Measurements from ENCODE around the gene BCAS3. TPM values are rescaled to one million over a fixed set of nuclear protein-coding genes. Genes with fewer than 3 reads are reported as not detected.

BCAS3 gene
- total RNA-seq, 2 experiments from 2014 or later = 20.1 to 31.8 TPM

- Mint-ChIP-seq H3K4me3 (peak overlapping the region; percentile 88), H3K36me3 (ENCODE audit: low read depth) (no peaks in the 10 kb centered on the region), H3K4me1 (ENCODE audit: low read depth) (peaks cover 33% of the 10 kb centered on the region), H3K27ac (no peak overlapping the region), H3K9me3 (no peaks in the 10 kb centered on the region), H3K27me3 (peaks cover 59% of the 10 kb centered on the region)
- Histone ChIP-seq H3K27me3 (ENCODE audit: control insufficient read depth in 1 of 2, insufficient read depth in 2 of 2, low read length in 2 of 2) (peaks cover 59 to 64% of the 10 kb centered on the region in 2 experiments), H3K4me3 (ENCODE audit: low read length) (peak overlapping the region; percentile 30), H3K4me1 (ENCODE audit: insufficient read depth, low read length) (peaks cover 71% of the 10 kb centered on the region), H3K36me3 (ENCODE audit: insufficient read depth, low read length) (no peaks in the 10 kb centered on the region), H3K9me3 (ENCODE audit: control insufficient read depth in 1 of 2, insufficient read depth in 1 of 2, low read length in 2 of 2) (peaks cover 0 to 37% of the 10 kb centered on the region in 2 experiments), H3K27ac (ENCODE audit: low read depth in 1 of 2, low read length in 2 of 2) (no peak overlapping the region)
- POLR2A ChIA-PET = no interaction called here
- CTCF ChIA-PET = interaction anchor here (1.2 kb wide), 1 partner anchor 427 kb away, joined by 4 read pairs; no protein-coding TSS in a partner anchor
- ATAC-seq (ENCODE audit: poor library complexity) = no peak
- intact Hi-C loops (cut with DNase I, micrococcal nuclease) = loop anchor here (5.0 to 10.0 kb wide), 6 partner anchors 275 to 687 kb away; partner anchors contain the start of genes INTS2 (in 1 of the 2) and MED13 (in 1 of the 2)
- DNase-seq = peak in 5 of 14 experiments; percentile 38 to 74 (median 45)
- TF ChIP-seq CTCF (IDR thresholded peaks at IDR 0.05) = peak; percentile 21
Measured at GRCh38 chr17:61409301-61410112, 731.9 kb downstream of the BCAS3 start.

GRCh38 chr17:61410141-61411010 lies 732.7 kb downstream of the BCAS3 start:
- H3K4me1 ChIP-seq (ENCODE audit: insufficient read depth, low read length) = peaks cover 63% of the 10 kb centered on the region
- intact Hi-C loops (cut with DNase I, micrococcal nuclease) = loop anchor here (5.0 to 10.0 kb wide), 4 partner anchors 427 to 688 kb away; partner anchors contain the start of genes INTS2 (in 1 of the 2) and MED13 (in 1 of the 2)
- DNase-seq (peak; percentile 51 to 88 (median 70)), ATAC-seq (ENCODE audit: poor library complexity) (peak; percentile 58)
- POLR2A ChIA-PET = no interaction called here
- peaks cover 29% of the 10 kb centered on the region for H3K4me1 Mint-ChIP-seq (ENCODE audit: low read depth)
- CTCF ChIA-PET = no interaction called here
- peaks cover 59% of the 10 kb centered on the region for H3K27me3 Mint-ChIP-seq
- no peaks in the 10 kb centered on the region for H3K36me3 Mint-ChIP-seq (ENCODE audit: low read depth)
- H3K27me3 ChIP-seq (ENCODE audit: control insufficient read depth in 1 of 2, insufficient read depth in 2 of 2, low read length in 2 of 2) = peaks cover 53 to 55% of the 10 kb centered on the region in 2 experiments
- H3K9me3 Mint-ChIP-seq = no peaks in the 10 kb centered on the region
- no peak overlapping the region for H3K27ac Mint-ChIP-seq
- TF ChIP-seq CTCF (IDR thresholded peaks at IDR 0.05) = no peak
- no peak overlapping the region for H3K27ac ChIP-seq (ENCODE audit: low read depth in 1 of 2, low read length in 2 of 2)
- no peaks in the 10 kb centered on the region for H3K36me3 ChIP-seq (ENCODE audit: insufficient read depth, low read length)
- H3K4me3 ChIP-seq (ENCODE audit: low read length) = peak overlapping the region; percentile 66
- H3K4me3 Mint-ChIP-seq = peak overlapping the region; percentile 88
- H3K9me3 ChIP-seq (ENCODE audit: control insufficient read depth in 1 of 2, insufficient read depth in 1 of 2, low read length in 2 of 2) = peaks cover 0 to 32% of the 10 kb centered on the region in 2 experiments

GRCh38 chr17:61411011-61411260 lies 733.3 kb downstream of the BCAS3 start:
- H3K9me3 Mint-ChIP-seq = no peaks in the 10 kb centered on the region
- peaks cover 57% of the 10 kb centered on the region for H3K4me1 ChIP-seq (ENCODE audit: insufficient read depth, low read length)
- H3K27me3 ChIP-seq (ENCODE audit: control insufficient read depth in 1 of 2, insufficient read depth in 2 of 2, low read length in 2 of 2) = peaks cover 48 to 49% of the 10 kb centered on the region in 2 experiments
- H3K4me1 Mint-ChIP-seq (ENCODE audit: low read depth) = peaks cover 29% of the 10 kb centered on the region
- CTCF ChIA-PET = no interaction called here
- ATAC-seq (ENCODE audit: poor library complexity) (no peak), DNase-seq (no peak)
- no peak overlapping the region for H3K27ac ChIP-seq (ENCODE audit: low read depth in 1 of 2, low read length in 2 of 2)
- H3K36me3 Mint-ChIP-seq (ENCODE audit: low read depth) = no peaks in the 10 kb centered on the region
- H3K4me3 ChIP-seq (ENCODE audit: low read length) = peak overlapping the region; percentile 66
- POLR2A ChIA-PET = no interaction called here
- peak; percentile 50 for TF ChIP-seq CTCF (IDR thresholded peaks at IDR 0.05)
- peaks cover 0 to 32% of the 10 kb centered on the region in 2 experiments for H3K9me3 ChIP-seq (ENCODE audit: control insufficient read depth in 1 of 2, insufficient read depth in 1 of 2, low read length in 2 of 2)
- H3K4me3 Mint-ChIP-seq = peak overlapping the region; percentile 88
- H3K36me3 ChIP-seq (ENCODE audit: insufficient read depth, low read length) = no peaks in the 10 kb centered on the region
- intact Hi-C loops (cut with DNase I, micrococcal nuclease) = loop anchor here (5.0 to 10.0 kb wide), 4 partner anchors 426 to 689 kb away; partner anchors contain the start of genes INTS2 (in 1 of the 2) and MED13 (in 1 of the 2)
- peaks cover 57% of the 10 kb centered on the region for H3K27me3 Mint-ChIP-seq
- H3K27ac Mint-ChIP-seq = no peak overlapping the region
